GM06990 (cell line): ENCODE data around the gene AXL.

ENCODE experiments used
- DNase-seq: peaks from one replicate; pipeline ENCODE4 v3.0.0-alpha.2; 2011; ENCODE audit not compliant: insufficient read length; ENCODE audit errors: extremely low read depth
- H3K27me3 ChIP-seq: replicated peaks from 2 replicates; pipeline ENCODE4 v1.6.0; 2011; ENCODE audit warnings: low read length; ENCODE audit not compliant: control insufficient read depth, insufficient read depth
- H3K36me3 ChIP-seq: 2 replicates; pipeline ENCODE4 v1.5.1; 2011; ENCODE audit warnings: low read length; ENCODE audit not compliant: control insufficient read depth, insufficient read depth
- H3K4me3 ChIP-seq: replicated peaks from 2 replicates; pipeline ENCODE4 v1.5.1; 2011; ENCODE audit warnings: low read depth, mild to moderate bottlenecking, control low read depth, low read length
- TF ChIP-seq, protein P1 (sequence below): IDR thresholded peaks from 2 replicates; pipeline ENCODE4 v1.5.1; 2011; ENCODE audit warnings: low read length, control low read depth, mild to moderate bottlenecking, inconsistent platforms; ENCODE audit not compliant: insufficient read depth, poor library complexity, severe bottlenecking

AXL gene

DNA sequence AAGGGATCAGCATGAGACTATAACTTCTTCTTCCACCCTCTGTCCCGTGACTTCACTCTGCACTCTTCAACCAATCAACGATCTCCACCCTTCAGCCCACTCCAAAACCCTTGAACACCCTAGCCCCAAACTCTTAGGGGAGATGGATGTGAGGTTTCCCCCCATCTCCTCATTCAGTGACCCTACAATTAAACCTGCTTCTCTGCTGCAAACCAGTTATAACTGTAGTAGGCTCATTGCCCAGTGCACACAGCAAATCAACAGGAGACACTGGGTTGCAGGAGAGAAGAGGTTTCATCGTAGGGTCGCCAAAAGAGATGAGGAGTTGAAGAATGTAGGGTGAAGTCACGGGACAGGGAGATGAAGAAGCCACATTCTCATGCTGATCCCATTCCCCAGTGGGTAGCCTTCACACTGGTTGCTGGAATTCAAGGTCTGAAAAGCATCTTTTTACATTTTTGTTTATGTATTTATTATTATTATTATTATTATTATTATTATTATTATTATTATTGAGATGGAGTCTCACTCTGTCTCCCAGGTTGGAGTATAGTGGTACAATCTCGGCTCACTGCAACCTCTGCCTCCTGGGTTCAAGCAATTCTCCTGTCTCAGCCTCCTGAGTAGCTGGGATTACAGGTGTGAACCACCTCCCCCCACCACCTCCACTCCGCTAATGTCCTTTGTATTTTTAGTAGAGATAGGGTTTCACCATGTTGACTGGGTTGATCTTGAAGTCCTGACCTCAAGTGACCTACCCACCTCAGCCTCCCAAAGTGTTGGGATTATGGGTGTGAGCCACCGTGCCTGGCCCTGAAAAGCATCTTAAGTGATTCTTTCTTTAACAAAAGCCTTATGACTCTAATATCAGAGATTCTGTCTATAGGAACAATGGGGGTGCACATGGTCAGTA is 31.8 kb upstream of the AXL start:
- Histone ChIP-seq H3K36me3 (no peaks in the 10 kb centered on the region), H3K4me3 (no peak overlapping the region), H3K27me3 (no peaks in the 10 kb centered on the region)
- TF ChIP-seq, protein P1, sequence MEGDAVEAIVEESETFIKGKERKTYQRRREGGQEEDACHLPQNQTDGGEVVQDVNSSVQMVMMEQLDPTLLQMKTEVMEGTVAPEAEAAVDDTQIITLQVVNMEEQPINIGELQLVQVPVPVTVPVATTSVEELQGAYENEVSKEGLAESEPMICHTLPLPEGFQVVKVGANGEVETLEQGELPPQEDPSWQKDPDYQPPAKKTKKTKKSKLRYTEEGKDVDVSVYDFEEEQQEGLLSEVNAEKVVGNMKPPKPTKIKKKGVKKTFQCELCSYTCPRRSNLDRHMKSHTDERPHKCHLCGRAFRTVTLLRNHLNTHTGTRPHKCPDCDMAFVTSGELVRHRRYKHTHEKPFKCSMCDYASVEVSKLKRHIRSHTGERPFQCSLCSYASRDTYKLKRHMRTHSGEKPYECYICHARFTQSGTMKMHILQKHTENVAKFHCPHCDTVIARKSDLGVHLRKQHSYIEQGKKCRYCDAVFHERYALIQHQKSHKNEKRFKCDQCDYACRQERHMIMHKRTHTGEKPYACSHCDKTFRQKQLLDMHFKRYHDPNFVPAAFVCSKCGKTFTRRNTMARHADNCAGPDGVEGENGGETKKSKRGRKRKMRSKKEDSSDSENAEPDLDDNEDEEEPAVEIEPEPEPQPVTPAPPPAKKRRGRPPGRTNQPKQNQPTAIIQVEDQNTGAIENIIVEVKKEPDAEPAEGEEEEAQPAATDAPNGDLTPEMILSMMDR: no peak
- no peak for DNase-seq

DNA sequence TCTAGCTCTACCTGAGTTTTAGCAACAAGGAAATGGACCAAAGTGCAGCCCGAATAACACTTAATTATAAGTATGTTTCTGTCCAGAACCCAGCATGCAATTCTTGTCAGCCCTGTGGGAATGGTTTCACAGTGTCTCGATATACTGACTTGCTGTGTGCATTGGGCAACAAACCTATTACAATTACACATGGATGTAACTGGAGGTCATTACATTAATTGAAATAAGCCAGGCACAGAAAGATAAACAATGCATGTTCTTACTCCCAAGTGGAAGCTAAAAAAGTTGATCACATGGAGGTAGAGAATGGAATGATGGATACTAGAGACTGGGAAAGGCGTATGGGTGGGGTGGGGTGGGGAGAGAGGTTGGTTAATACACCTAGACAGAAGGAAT is 31.1 kb upstream of the AXL start:
- no peak overlapping the region for H3K4me3 ChIP-seq
- no peak for DNase-seq
- TF ChIP-seq, protein P1: no peak

DNA sequence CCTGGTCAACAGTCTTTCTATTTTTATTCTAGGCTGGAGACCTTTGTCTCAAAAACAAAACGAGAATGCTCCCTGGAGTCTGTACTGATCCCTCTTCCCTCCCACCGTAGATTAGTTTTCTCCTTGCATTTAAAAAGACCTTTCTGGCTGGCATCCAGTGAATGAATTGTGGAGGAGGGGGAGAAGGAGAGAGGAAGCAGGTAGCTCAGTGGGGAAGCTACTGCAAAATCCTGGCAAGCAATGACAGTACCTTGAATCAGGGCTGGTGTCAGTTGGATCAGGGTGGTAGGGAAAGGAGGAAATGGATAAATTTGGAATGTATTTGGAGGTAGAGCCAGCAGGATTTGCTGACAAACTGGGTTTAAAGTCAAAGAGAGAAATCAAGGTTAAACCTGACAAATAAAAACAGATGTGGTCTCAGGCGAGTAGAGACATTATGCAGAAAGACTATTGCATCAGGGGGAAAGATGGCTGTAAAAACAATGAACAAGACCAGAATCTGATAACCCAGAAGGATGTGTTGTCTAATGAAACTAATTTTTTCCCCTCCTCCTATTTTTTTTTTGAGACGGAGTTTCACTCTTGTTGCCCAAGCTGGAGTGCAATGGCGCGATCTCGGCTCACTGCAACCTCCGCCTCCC is 29.5 kb upstream of the AXL start:
- no peaks in the 10 kb centered on the region; the same call in none of the 2 replicates for H3K27me3 ChIP-seq
- no peak overlapping the region for H3K4me3 ChIP-seq
- H3K36me3 ChIP-seq: no peaks in the 10 kb centered on the region
- TF ChIP-seq, protein P1: no peak
- DNase-seq: no peak

More for the DNA sequence above, 31.1 kb upstream of the AXL start:
- Histone ChIP-seq H3K36me3 (no peaks in the 10 kb centered on the region), H3K27me3 (no peaks in the 10 kb centered on the region; the same call in none of the 2 replicates)

DNA sequence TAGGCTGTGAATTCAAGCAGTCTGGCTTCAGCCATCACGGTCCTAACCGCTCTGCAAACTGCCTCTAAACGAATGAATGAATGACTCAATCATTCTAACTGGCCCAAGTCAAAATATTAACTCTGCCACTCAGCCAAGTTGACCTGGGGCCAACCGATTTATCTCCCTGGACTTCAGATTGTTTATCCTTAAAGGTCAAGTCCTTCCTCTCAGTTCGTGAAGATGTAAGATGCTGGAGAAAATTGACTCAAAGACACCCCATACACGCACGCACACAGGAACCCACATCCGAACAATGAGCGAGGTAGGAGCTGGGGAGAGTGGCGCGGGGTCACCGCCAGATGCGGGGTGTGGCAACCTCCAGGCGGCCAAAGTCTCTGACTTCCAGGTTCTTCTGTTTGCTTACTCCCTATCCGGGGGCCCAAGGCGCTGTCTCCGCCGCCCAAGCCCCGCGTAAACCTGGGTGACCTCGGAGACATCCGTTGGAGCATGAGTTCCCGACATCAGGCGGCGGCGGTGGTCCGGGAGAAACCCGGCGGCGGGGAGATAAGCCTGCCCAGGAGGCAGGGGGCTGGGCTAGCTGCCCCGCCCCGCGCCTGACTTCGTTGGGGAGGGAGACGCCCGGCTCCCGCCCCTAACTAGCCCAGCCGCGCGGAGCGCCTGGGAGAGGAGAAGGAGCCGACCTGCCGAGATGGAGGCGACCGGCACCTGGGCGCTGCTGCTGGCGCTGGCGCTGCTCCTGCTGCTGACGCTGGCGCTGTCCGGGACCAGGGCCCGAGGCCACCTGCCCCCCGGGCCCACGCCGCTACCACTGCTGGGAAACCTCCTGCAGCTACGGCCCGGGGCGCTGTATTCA is 26.2 kb upstream of the AXL start, which contains the start of gene CYP2S1:
Gene CYP2S1 (plus strand): TSS at position 646 of the 856 bp plus-strand sequence. CDS start 46 bp downstream, at position 692.
- TF ChIP-seq, protein P1: no peak
- Histone ChIP-seq H3K27me3 (no peaks in the 10 kb centered on the region; the same call in none of the 2 replicates), H3K36me3 (no peaks in the 10 kb centered on the region), H3K4me3 (peak within 1 kb of the TSS; percentile 4)
- no peak for DNase-seq

DNA sequence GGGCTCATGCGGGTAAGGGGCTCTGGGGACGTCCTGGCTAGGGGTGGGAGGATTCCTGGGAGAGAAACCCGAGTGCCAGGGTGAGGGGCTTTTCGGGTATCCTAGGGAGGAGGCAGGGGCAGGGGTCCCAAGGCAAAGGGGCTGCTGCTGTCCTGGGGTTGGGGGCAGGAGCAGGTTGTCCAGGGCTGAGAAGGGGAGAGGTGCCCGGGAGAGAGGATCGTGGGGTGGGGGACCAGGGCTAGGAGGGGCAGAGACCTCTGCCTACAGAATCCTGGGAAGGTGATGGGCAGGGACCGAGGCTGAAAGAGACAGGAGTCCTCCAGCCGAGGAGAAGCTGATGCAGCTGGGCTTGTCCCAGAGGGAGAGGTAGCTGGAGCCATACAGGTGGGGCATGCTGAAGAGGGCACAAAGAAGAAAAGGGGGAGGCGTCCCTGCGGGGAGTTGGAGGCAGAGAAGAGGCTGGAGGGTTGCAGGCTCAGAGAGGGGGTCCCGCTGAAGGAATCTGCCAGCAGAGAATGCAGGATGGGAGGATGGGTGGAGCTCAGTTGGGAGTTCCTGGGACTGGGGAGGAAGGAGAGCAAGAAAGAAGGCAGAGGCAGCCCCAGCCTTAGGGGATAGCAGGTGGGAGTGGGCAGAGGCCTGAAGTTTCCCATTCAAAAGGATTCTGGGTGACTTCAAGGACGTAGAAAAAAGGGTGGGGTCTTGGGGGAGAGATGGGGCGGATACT is 25.4 kb upstream of the AXL start:
- TF ChIP-seq, protein P1: no peak
- Histone ChIP-seq H3K27me3 (no peaks in the 10 kb centered on the region; the same call in none of the 2 replicates), H3K4me3 (peak overlapping the region; percentile 4), H3K36me3 (no peaks in the 10 kb centered on the region)
- DNase-seq: no peak
